ENCODE data around the gene PEX16.

- TF ChIP-seq, protein P1, sequence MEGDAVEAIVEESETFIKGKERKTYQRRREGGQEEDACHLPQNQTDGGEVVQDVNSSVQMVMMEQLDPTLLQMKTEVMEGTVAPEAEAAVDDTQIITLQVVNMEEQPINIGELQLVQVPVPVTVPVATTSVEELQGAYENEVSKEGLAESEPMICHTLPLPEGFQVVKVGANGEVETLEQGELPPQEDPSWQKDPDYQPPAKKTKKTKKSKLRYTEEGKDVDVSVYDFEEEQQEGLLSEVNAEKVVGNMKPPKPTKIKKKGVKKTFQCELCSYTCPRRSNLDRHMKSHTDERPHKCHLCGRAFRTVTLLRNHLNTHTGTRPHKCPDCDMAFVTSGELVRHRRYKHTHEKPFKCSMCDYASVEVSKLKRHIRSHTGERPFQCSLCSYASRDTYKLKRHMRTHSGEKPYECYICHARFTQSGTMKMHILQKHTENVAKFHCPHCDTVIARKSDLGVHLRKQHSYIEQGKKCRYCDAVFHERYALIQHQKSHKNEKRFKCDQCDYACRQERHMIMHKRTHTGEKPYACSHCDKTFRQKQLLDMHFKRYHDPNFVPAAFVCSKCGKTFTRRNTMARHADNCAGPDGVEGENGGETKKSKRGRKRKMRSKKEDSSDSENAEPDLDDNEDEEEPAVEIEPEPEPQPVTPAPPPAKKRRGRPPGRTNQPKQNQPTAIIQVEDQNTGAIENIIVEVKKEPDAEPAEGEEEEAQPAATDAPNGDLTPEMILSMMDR (IDR thresholded peaks at IDR 0.05): no peak
- TF ChIP-seq POLR2A (IDR thresholded peaks at IDR 0.05): no peak
These were observed 26.7 kb downstream of the PEX16 start for GRCh38 chr11:45890886-45891550.

Data from stomach (tissue), 4 donors.